ENCODE measurements around the gene KCNK15. TPM values are rescaled to one million over a fixed set of nuclear protein-coding genes. Genes with fewer than 3 reads are reported as not detected.
A peak's percentile ranks its signal among the peaks of the same experiment; 100 is the strongest.

The KCNK15 gene
- total and polyA plus RNA-seq, 3 donors from 2014 or later, result 4.4 to 23.4 (median 16.9) TPM

DNA sequence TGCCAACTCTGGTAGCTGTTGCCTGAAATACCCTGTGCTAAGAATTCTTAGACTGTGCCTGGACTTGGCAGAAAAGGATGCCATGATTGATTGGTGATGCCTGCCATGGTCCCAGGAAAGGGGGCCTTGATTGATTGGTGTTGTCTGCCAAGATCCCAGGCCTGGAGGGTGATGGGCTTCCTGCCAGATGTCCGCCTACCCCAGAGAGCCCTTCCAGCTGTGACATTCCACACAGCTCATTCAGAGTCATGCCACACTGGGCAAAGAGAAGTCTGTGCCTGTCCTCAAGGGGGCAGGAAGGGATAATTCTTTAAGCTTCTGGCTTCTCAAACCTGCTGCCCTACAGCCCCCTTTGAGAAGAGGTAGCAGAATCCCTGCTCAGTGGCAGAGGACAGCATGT, 40.1 kb downstream of the KCNK15 start:
- peak; percentile 68 for DNase-seq
- H3K27ac ChIP-seq, result peak overlapping the region in 1 of 2 donors; percentile 12
- no peaks in the 10 kb centered on the region for H3K36me3 ChIP-seq (ENCODE audit: low read depth, missing control alignments)
- no peaks in the 10 kb centered on the region for H3K27me3 ChIP-seq
- intact Hi-C loops (cut with DNase I; ENCODE audit: low total_unique reads), result no loop called here
- peaks cover 29% of the 10 kb centered on the region for H3K4me1 ChIP-seq
- no peak overlapping the region for H3K4me3 ChIP-seq
- no peak for TF ChIP-seq POLR2A (IDR thresholded peaks at IDR 0.05)
- TF ChIP-seq, protein P1, sequence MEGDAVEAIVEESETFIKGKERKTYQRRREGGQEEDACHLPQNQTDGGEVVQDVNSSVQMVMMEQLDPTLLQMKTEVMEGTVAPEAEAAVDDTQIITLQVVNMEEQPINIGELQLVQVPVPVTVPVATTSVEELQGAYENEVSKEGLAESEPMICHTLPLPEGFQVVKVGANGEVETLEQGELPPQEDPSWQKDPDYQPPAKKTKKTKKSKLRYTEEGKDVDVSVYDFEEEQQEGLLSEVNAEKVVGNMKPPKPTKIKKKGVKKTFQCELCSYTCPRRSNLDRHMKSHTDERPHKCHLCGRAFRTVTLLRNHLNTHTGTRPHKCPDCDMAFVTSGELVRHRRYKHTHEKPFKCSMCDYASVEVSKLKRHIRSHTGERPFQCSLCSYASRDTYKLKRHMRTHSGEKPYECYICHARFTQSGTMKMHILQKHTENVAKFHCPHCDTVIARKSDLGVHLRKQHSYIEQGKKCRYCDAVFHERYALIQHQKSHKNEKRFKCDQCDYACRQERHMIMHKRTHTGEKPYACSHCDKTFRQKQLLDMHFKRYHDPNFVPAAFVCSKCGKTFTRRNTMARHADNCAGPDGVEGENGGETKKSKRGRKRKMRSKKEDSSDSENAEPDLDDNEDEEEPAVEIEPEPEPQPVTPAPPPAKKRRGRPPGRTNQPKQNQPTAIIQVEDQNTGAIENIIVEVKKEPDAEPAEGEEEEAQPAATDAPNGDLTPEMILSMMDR (IDR thresholded peaks at IDR 0.05), result peak in 2 of 3 experiments; percentile 19 to 21
- whole genome bisulfite sequencing, 2 donors, result 43 to 63% methylated on average over 1 of the region's 1 CpG
- H3K9me3 ChIP-seq, result no peaks in the 10 kb centered on the region

DNA sequence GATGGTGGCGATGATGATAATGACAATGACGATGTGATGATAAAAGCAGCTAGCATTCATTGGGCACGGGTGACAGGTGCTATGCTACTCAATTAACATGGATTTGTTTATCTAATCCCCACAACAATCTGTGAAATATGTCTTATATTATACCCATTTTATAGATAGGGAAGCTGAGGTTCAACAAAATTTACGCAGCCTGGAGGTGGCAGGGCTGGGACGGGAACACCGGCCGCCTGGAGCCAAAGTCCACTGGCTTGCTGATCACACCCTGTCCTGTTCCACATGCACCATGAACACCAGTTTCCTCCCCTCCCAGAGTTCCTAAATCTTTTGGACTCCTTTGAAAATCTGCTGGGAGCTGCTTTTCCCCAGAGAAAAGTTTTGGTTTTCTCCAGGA, 41.6 kb downstream of the KCNK15 start:
- DNase-seq, result no peak
- no peak overlapping the region for H3K27ac ChIP-seq
- H3K4me1 ChIP-seq, result peaks cover 29% of the 10 kb centered on the region
- intact Hi-C loops (cut with DNase I; ENCODE audit: low total_unique reads), result no loop called here
- H3K36me3 ChIP-seq (ENCODE audit: low read depth, missing control alignments), result no peaks in the 10 kb centered on the region
- H3K9me3 ChIP-seq, result no peaks in the 10 kb centered on the region
- H3K27me3 ChIP-seq, result no peaks in the 10 kb centered on the region
- TF ChIP-seq POLR2A (IDR thresholded peaks at IDR 0.05), result no peak
- TF ChIP-seq, protein P1 (IDR thresholded peaks at IDR 0.05), result no peak
- H3K4me3 ChIP-seq, result no peak overlapping the region
- 68 to 78% methylated on average over 7 of the region's 7 CpGs for WGBS, 2 donors

DNA sequence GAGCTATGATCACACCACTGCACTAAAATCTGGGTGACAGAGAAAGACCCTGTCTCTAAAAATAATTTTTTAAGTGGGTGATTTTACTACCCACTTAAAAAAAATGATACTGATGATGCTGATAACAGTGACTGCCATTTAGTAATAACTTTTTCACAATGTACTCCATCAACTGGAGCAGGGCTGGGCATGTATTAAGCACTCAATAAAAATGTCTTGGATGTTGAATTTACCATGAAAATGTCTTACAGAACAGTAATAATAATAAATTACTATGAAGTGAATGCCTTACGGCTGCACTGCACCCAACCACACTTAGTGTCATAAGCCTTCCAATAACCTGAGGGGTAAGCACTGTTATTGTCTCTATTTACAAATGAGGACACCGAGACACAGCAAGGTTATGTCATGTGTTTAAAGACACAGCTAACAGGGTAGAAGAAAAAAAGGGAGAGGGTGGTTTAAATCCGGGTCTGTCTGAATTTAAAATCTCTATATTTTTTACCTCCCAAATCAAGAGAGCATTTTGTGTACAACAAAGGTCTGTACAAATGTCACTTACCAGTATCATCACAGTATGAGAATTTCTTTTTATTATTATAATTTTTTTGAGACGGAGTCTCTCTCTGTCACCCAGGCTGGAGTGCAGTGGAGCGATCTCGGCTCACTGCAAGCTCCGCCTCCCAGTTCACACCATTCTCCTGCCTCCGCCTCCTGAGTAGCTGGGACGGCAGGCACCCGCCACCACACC, 43.2 kb downstream of the KCNK15 start:
- intact Hi-C loops (cut with DNase I; ENCODE audit: low total_unique reads), result no loop called here
- no peaks in the 10 kb centered on the region for H3K36me3 ChIP-seq (ENCODE audit: low read depth, missing control alignments)
- H3K27me3 ChIP-seq, result no peaks in the 10 kb centered on the region
- DNase-seq, result no peak
- no peak overlapping the region for H3K27ac ChIP-seq
- no peak overlapping the region for H3K4me3 ChIP-seq
- TF ChIP-seq POLR2A (IDR thresholded peaks at IDR 0.05), result no peak
- TF ChIP-seq, protein P1 (IDR thresholded peaks at IDR 0.05), result no peak
- no peaks in the 10 kb centered on the region for H3K9me3 ChIP-seq
- H3K4me1 ChIP-seq, result peaks cover 29% of the 10 kb centered on the region
- WGBS, 2 donors, result 81 to 82% methylated on average over 10 of the region's 10 CpGs

DNA sequence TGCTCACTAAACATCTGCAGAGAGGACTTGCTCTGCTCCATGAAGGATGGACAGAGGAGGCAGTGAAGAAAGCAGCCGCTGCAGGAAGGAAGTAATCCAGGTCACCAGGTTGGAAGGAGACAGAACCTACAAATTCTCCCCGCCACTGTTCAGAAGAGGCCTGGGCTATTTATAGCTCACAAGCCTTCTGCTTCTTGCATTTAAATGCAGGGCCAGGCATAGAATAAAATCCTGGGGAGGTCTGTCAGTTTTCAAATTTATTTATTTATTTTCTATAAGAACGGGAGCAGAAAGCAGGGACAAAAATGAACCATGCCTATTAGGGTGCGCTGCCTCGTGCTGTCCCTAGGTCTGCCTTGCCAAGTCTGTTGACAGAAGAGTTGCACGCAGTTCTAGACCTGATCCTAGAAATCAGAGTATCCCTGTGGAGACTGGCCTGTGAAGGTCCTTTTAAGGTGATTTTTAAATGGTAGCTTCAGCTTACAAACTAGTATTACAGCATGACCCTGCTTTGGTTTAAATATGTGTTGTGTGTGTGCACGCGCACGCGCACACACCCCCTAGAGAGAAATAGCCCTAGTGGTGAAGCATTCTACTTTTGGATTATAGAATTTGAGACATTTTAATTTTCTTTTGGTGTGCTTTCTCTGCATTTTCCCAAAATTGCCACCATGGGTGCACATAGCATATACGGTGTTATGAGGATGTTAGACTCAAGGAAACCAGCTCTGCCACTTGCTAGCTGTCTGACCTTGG, 45.2 kb downstream of the KCNK15 start:
- Histone ChIP-seq H3K36me3 (ENCODE audit: low read depth, missing control alignments) (no peaks in the 10 kb centered on the region), H3K4me1 (peaks cover 20% of the 10 kb centered on the region), H3K27ac (no peak overlapping the region), H3K9me3 (no peaks in the 10 kb centered on the region), H3K4me3 (no peak overlapping the region), H3K27me3 (no peaks in the 10 kb centered on the region)
- no peak for DNase-seq
- TF ChIP-seq POLR2A (IDR thresholded peaks at IDR 0.05), result no peak
- TF ChIP-seq, protein P1 (IDR thresholded peaks at IDR 0.05), result peak in 2 of 3 experiments; percentile 22
- 60 to 74% methylated on average over 11 of the region's 11 CpGs for WGBS, 2 donors
- intact Hi-C loops (cut with DNase I; ENCODE audit: low total_unique reads), result no loop called here

Measured in testis (tissue), 3 donors.